IMR-90 (cell line): Measurements from ENCODE around the gene CNDP2. TPM values are rescaled to one million over a fixed set of nuclear protein-coding genes. Genes with fewer than 3 reads are reported as not detected.

Source experiments
- ATAC-seq: fragments of 200-7000 bp; cut with Tn5 transposase; 2 replicates; pipeline ENCODE4 v1.9.1; 2020; ENCODE audit warnings: low read depth, mild to moderate bottlenecking, moderate library complexity
- BruUV-seq: library from RNA; stranded (reverse); fragments of 400-500 nt; replicated peaks from 2 replicates; lab custom pipeline; 2021; lab: Mats Ljungman, UMichigan
- CTCF ChIA-PET: fragments of 300-600 bp; formaldehyde crosslinking; extraction: SDS; loops from one replicate; lab custom pipeline; 2021; ENCODE audit warnings: antibody characterized with exemption; lab: Yijun Ruan, JAX
- POLR2A ChIA-PET: fragments of 300-600 bp; sonication (Branson Sonifier 250); formaldehyde crosslinking; loops from one replicate; lab custom pipeline; 2022; ENCODE audit warnings: antibody characterized with exemption; ENCODE audit not compliant: unreplicated experiment; lab: Charles Lee
- DNase-seq: peaks from one replicate; pipeline ENCODE4 v3.0.0; 2013
- H2AFZ ChIP-seq: replicated peaks from 2 replicates; pipeline ENCODE3; 2013; ENCODE audit warnings: low read length, mild to moderate bottlenecking; ENCODE audit not compliant: poor library complexity
- H2AK5ac ChIP-seq: 2 replicates; pipeline ENCODE4 v1.6.1; 2013; ENCODE audit warnings: low read depth, low read length, inconsistent platforms
- H2AK9ac ChIP-seq: replicated peaks from 2 replicates; pipeline ENCODE3; 2013; ENCODE audit warnings: mild to moderate bottlenecking, low read depth, low read length, moderate library complexity; ENCODE audit not compliant: poor library complexity
- H2BK120ac ChIP-seq: 2 replicates; pipeline ENCODE4 v1.6.1; 2013; ENCODE audit warnings: low read depth, low read length, inconsistent platforms
- H2BK15ac ChIP-seq: 3 replicates; pipeline ENCODE4 v1.6.1; 2013; ENCODE audit warnings: low read depth, low read length, inconsistent platforms
- H2BK20ac ChIP-seq: 2 replicates; pipeline ENCODE4 v1.6.1; 2013; ENCODE audit warnings: low read depth, mild to moderate bottlenecking, inconsistent platforms, low read length, moderate library complexity
- H2BK5ac ChIP-seq: 2 replicates; pipeline ENCODE4 v1.6.1; 2013; ENCODE audit warnings: mild to moderate bottlenecking, low read depth, low read length, inconsistent platforms; ENCODE audit not compliant: poor library complexity, severe bottlenecking
- H3K14ac ChIP-seq: replicated peaks from 2 replicates; pipeline ENCODE4 v1.6.1; 2013; ENCODE audit warnings: low read depth, low read length, inconsistent platforms
- H3K18ac ChIP-seq: 2 replicates; pipeline ENCODE4 v1.6.1; 2013; ENCODE audit warnings: low read depth, low read length, control low read depth
- H3K23ac ChIP-seq: 2 replicates; pipeline ENCODE4 v1.6.1; 2013; ENCODE audit warnings: low read depth, low read length, inconsistent platforms
- H3K27ac ChIP-seq: 2 replicates; pipeline ENCODE4 v1.5.1; 2013; ENCODE audit warnings: mild to moderate bottlenecking, control low read depth, low read length; ENCODE audit not compliant: insufficient read depth
- H3K27me3 ChIP-seq: 2 replicates; pipeline ENCODE4 v1.6.1; 2013; ENCODE audit warnings: low read length; ENCODE audit not compliant: control insufficient read depth, insufficient read depth
- H3K36me3 ChIP-seq: 2 replicates; pipeline ENCODE4 v1.6.1; 2013; ENCODE audit warnings: low read length, mixed read lengths; ENCODE audit not compliant: control insufficient read depth, insufficient read depth
- H3K4ac ChIP-seq: 2 replicates; pipeline ENCODE4 v1.6.1; 2013; ENCODE audit warnings: low read depth, low read length, inconsistent platforms
- H3K4me1 ChIP-seq: 2 replicates; pipeline ENCODE4 v1.6.1; 2013; ENCODE audit warnings: low read length, mixed read lengths; ENCODE audit not compliant: control insufficient read depth, insufficient read depth
- H3K4me2 ChIP-seq: 2 replicates; pipeline ENCODE4 v1.6.1; 2013; ENCODE audit warnings: low read depth, mild to moderate bottlenecking, control low read depth, low read length, moderate library complexity
- H3K4me3 ChIP-seq: 2 replicates; pipeline ENCODE4 v1.5.1; 2013; ENCODE audit warnings: low read depth, mild to moderate bottlenecking, control low read depth, low read length, moderate library complexity; ENCODE audit not compliant: insufficient read depth
- H3K56ac ChIP-seq: 2 replicates; pipeline ENCODE4 v1.6.1; 2013; ENCODE audit warnings: low read length, inconsistent platforms; ENCODE audit not compliant: insufficient read depth; ENCODE audit errors: extremely low read depth
- H3K79me1 ChIP-seq, 2 experiments: 2 replicates each; pipeline ENCODE4 v1.6.1; 2013; ENCODE audit warnings: low read length in 2 of 2, inconsistent platforms in 1 of 2, low read depth in 1 of 2
- H3K9ac ChIP-seq: 2 replicates; pipeline ENCODE4 v1.6.1; 2013; ENCODE audit warnings: low read depth, low read length, control low read depth
- H3K9me1 ChIP-seq: 2 replicates; pipeline ENCODE4 v1.6.1; 2013; ENCODE audit warnings: low read length, inconsistent platforms; ENCODE audit not compliant: insufficient read depth
- H3K9me3 ChIP-seq: 2 replicates; pipeline ENCODE4 v1.6.1; 2013; ENCODE audit warnings: low read length; ENCODE audit not compliant: control insufficient read depth, insufficient read depth
- H4K20me1 ChIP-seq: 2 replicates; pipeline ENCODE4 v1.6.1; 2013; ENCODE audit warnings: low read length, inconsistent platforms; ENCODE audit not compliant: insufficient read depth
- H4K5ac ChIP-seq: 2 replicates; pipeline ENCODE4 v1.6.1; 2013; ENCODE audit warnings: mild to moderate bottlenecking, low read depth, low read length, control low read depth
- H4K8ac ChIP-seq, 2 experiments: 2 replicates each; pipeline ENCODE4 v1.6.1; 2013; ENCODE audit warnings: low read depth in 2 of 2, low read length in 2 of 2, control low read depth in 1 of 2, inconsistent platforms in 1 of 2
- H4K91ac ChIP-seq: 2 replicates; pipeline ENCODE4 v1.6.1; 2013; ENCODE audit warnings: low read depth, low read length, inconsistent platforms; ENCODE audit not compliant: insufficient read depth
- MXI1 ChIP-seq: IDR thresholded peaks from 2 replicates; pipeline ENCODE4 v1.6.1; 2012; ENCODE audit warnings: low read depth, mild to moderate bottlenecking, low read length, moderate library complexity, borderline replicate concordance
- WGBS, 2 experiments: methylation state at CpG; one replicate each; pipeline versions ENCODE4 v1.1.5 to v1.1.7; 2013; ENCODE audit warnings: missing lambda C conversion rate in 2 of 2; ENCODE audit not compliant: insufficient read length in 1 of 2; ENCODE audit errors: extremely low coverage in 2 of 2; 5-methylcytosine and 5-hydroxymethylcytosine counted together
- dilution Hi-C: fragments of 300-500 bp; cut with HindIII; formaldehyde crosslinking; loops from one replicate; pipeline ENCODE4 v1.14.3; 2018; ENCODE audit warnings: low sequenced_read_pairs; ENCODE audit not compliant: unreplicated experiment
- in situ Hi-C: fragments of 300-500 bp; cut with MboI; formaldehyde crosslinking; loops from 3 replicates; pipeline ENCODE4 v1.14.3; 2019; ENCODE audit warnings: low sequenced_read_pairs, inconsistent platforms, mixed read lengths
- intact Hi-C: fragments of 100-400 bp; cut with micrococcal nuclease; formaldehyde crosslinking; loops from 2 replicates; pipeline ENCODE4 v1.10.0; 2022
- polyA plus RNA-seq, 3 experiments: library from polyadenylated mRNA; depleted of rRNA; stranded (reverse); fragments of >200 nt; gene quantifications; 2 replicates each; pipeline ENCODE4 v1.2.3, GENCODE V29; 2012; ENCODE audit warnings: low replicate concordance in 1 of 3
- total RNA-seq: library from RNA; depleted of rRNA; stranded (reverse); fragments of >200 nt; gene quantifications from 2 replicates; pipeline ENCODE4 v1.2.3, GENCODE V29; 2012

The CNDP2 gene
- total and polyA plus RNA-seq, 2 of the 4 experiments (the other 2 are of a cell fraction), result 52.0 to 67.9 TPM

GRCh38 chr18:74505776-74506175, 9.6 kb downstream of the CNDP2 start:
- Histone ChIP-seq H2AK9ac (no peak overlapping the region), H3K9ac (no peak overlapping the region), H3K23ac (no peak overlapping the region), H4K8ac (no peak overlapping the region), H3K27me3 (no peaks in the 10 kb centered on the region), H3K14ac (no peak overlapping the region), H2AK5ac (no peak overlapping the region), H3K9me3 (no peaks in the 10 kb centered on the region), H3K79me1 (no peaks in the 10 kb centered on the region), H4K5ac (no peak overlapping the region), H3K27ac (no peak overlapping the region), H2BK15ac (no peak overlapping the region), H3K4me3 (no peak overlapping the region), H3K56ac (no peak overlapping the region), H3K18ac (no peak overlapping the region), H4K91ac (no peak overlapping the region), H2BK20ac (no peak overlapping the region), H3K4me2 (no peak overlapping the region), H3K4me1 (no peaks in the 10 kb centered on the region), H3K4ac (no peak overlapping the region), H4K20me1 (no peaks in the 10 kb centered on the region), H2BK120ac (no peak overlapping the region), H2AFZ (no peak overlapping the region), H3K9me1 (no peaks in the 10 kb centered on the region), H3K36me3 (peaks cover 68% of the 10 kb centered on the region), H2BK5ac (no peak overlapping the region)
- POLR2A ChIA-PET, result no interaction called here
- ATAC-seq (no peak), DNase-seq (no peak)
- no peak for TF ChIP-seq MXI1
- in situ Hi-C loops (no loop called here), intact Hi-C loops (no loop called here), dilution Hi-C loops (no loop called here)
- CTCF ChIA-PET, result interaction anchor here (1.4 kb wide), 1 partner anchor 10 kb away, joined by 4 read pairs; the partner anchor contains the start of gene CNDP2
- no CpG with 5 or more reads among the region's 16 CpGs for WGBS, 2 experiments
- no TSS peak for BruUV-seq
